ENCODE measurements around the gene FOXG1. TPM values are rescaled to one million over a fixed set of nuclear protein-coding genes. Genes with fewer than 3 reads are reported as not detected.

FOXG1 gene
- total RNA-seq, 3 donors from 2014 or later (not counting 1 experiment from before 2014, with no cell fraction given): not detected

DNA sequence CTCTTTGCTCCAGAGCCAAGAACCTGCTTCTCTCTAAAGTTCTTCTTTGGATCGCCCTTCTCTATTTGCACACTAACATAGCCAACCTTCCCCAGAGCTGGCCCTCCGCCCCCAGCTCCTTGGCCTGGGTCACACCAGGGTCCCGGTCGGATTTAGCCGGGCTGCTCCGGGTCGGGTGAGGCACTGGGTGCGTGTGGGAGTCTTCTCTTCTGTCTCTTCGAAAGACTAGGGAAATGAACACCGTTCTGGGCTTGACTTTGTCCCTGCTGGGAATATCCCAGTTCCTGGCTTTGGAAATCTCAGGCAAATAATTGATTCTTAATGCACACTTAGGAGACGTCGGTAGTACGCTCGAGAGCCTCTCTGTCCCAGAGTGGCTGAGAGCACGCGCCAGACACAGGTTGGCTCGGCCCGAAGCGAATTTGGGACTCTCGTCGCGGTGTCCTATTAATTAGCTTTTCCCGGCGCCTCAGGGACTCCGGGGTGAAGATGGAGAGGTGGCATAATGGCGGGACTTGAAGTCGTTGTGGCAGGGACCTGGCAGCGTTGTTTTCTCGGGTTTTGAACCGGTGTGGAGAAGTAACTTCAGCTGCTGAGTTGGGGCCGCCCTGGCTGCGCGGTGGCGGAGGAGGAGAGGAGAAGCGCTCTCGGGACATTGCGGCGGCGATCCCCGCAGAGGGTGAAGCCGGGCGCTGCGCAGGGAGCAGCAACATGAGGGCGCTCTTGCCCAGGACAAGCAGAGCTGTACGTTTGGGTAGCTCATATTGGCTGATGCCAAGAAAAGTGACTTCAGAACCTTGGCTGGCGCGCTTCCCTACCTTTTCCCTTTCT is 7.5 kb downstream of the FOXG1 start:
- H3K4me1 ChIP-seq (ENCODE audit: control insufficient read depth, insufficient read depth, low read length): no peaks in the 10 kb centered on the region
- WGBS (ENCODE audit: insufficient coverage): 10% methylated on average over 47 of the region's 47 CpGs
- H3K9me3 Mint-ChIP-seq: peaks cover 5 to 9% of the 10 kb centered on the region in 2 donors
- no peak overlapping the region for H3K27ac Mint-ChIP-seq
- intact Hi-C loops (cut with micrococcal nuclease): no loop called here
- no peak for ATAC-seq
- peaks cover 23% of the 10 kb centered on the region for H3K27me3 ChIP-seq (ENCODE audit: control insufficient read depth, insufficient read depth, low read length)
- DNase-seq: no peak
- no peaks in the 10 kb centered on the region for H3K36me3 ChIP-seq (ENCODE audit: control insufficient read depth, insufficient read depth, low read length)
- H3K27ac ChIP-seq (ENCODE audit: low read length): no peak overlapping the region
- H3K9me3 ChIP-seq (ENCODE audit: control insufficient read depth, insufficient read depth, low read length): peaks cover 6% of the 10 kb centered on the region
- H3K4me3 Mint-ChIP-seq: no peak overlapping the region
- H3K27me3 Mint-ChIP-seq (ENCODE audit: low read depth in 2 of 2): peaks cover 36 to 56% of the 10 kb centered on the region in 2 donors
- no peaks in the 10 kb centered on the region for H3K4me1 Mint-ChIP-seq
- peaks cover 33% of the 10 kb centered on the region for H3K36me3 Mint-ChIP-seq
- H3K4me3 ChIP-seq (ENCODE audit: low read length): no peak overlapping the region
- TF ChIP-seq, protein P1, sequence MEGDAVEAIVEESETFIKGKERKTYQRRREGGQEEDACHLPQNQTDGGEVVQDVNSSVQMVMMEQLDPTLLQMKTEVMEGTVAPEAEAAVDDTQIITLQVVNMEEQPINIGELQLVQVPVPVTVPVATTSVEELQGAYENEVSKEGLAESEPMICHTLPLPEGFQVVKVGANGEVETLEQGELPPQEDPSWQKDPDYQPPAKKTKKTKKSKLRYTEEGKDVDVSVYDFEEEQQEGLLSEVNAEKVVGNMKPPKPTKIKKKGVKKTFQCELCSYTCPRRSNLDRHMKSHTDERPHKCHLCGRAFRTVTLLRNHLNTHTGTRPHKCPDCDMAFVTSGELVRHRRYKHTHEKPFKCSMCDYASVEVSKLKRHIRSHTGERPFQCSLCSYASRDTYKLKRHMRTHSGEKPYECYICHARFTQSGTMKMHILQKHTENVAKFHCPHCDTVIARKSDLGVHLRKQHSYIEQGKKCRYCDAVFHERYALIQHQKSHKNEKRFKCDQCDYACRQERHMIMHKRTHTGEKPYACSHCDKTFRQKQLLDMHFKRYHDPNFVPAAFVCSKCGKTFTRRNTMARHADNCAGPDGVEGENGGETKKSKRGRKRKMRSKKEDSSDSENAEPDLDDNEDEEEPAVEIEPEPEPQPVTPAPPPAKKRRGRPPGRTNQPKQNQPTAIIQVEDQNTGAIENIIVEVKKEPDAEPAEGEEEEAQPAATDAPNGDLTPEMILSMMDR (IDR thresholded peaks at IDR 0.05): no peak

DNA sequence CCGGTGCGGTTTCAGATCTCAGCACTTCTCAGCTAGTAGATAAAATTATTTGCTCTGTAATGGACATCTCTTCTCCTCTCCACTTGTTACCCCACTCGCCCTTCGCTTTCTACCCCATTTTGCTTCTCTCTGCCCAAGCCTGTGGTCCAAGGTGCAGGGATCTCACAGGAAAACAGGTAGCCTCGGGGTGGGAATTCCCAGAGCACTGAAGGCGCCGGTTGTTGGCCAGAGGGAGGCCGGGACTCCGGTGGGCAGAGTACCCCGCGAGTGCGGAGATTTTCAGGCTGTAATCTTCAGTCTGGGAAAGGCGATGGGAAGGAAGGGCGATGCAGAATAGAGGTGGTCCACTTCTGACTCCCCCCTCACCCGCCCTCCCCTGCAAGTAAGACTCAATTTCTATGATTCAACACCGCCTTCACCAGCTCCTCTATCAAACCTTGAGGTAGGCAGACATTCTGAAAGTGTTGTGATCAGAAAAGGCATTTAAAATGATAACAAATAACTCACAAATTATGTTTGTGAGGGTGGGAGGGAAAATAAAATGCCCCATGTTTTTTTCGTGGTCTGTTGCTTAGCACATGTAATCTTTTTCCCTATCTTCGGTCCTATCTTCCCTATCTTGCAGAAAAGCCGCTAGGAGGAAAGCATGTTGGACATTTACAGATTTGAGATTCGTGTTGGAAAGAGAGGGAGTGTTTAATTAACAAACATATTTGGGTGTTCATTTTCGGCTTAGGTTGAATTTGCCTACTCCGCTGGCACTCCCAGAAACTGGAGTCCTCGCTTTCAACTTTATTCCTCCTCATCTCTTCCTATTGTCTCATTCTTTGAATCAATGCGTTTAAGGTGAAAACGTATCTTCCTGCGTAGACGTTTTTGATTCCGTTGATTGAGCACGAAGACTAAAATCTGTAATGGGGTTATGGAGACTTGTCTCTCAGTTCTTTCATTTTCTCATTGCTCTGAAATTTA is 8.5 kb downstream of the FOXG1 start:
- Mint-ChIP-seq H3K27ac (no peak overlapping the region), H3K9me3 (peaks cover 5 to 9% of the 10 kb centered on the region in 2 donors), H3K27me3 (ENCODE audit: low read depth in 2 of 2) (peaks cover 36 to 54% of the 10 kb centered on the region in 2 donors), H3K36me3 (peaks cover 33% of the 10 kb centered on the region), H3K4me1 (no peaks in the 10 kb centered on the region), H3K4me3 (no peak overlapping the region)
- DNase-seq (no peak), ATAC-seq (no peak)
- Histone ChIP-seq H3K9me3 (ENCODE audit: control insufficient read depth, insufficient read depth, low read length) (peaks cover 6% of the 10 kb centered on the region), H3K36me3 (ENCODE audit: control insufficient read depth, insufficient read depth, low read length) (no peaks in the 10 kb centered on the region), H3K27ac (ENCODE audit: low read length) (no peak overlapping the region), H3K27me3 (ENCODE audit: control insufficient read depth, insufficient read depth, low read length) (peaks cover 19% of the 10 kb centered on the region), H3K4me1 (ENCODE audit: control insufficient read depth, insufficient read depth, low read length) (no peaks in the 10 kb centered on the region), H3K4me3 (ENCODE audit: low read length) (no peak overlapping the region)
- 14% methylated on average over 19 of the region's 29 CpGs for WGBS (ENCODE audit: insufficient coverage)
- TF ChIP-seq, protein P1 (IDR thresholded peaks at IDR 0.05): no peak
- intact Hi-C loops (cut with micrococcal nuclease): no loop called here

DNA sequence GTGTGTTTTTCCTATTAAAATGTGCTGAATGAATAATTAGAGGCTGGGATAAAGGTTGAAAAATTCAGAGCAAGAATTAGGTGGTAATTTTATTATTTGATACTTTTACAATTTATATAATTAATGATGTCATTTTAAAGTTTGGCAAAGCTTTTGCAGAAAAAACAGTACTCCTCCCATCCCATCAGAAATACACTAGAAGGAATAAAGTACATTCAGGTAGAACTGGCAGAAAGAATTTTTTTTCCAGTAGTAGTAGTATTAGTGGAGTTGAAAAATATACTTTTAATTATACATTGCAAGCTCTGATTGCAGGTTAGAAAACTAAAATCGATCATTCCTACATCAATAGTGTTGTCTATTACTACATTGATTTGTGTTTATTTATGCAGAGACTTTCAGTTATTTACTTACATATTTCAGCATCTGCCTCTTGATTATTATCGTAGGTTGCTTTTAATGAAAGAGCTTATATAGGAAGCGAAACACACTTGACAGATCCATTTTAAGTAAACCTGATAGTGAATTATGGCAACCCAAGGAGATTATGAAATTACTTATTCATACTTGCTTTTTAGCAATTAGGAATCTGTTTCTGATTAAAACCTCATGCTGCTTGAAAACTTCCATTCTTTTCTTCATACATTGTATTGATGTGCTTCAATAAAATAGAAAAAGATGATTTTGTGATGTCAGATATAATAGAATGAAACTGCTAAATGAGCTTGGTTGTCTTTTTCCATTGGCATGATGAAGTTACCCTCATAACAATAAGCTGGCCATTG is 10.1 kb downstream of the FOXG1 start:
- Histone ChIP-seq H3K4me1 (ENCODE audit: control insufficient read depth, insufficient read depth, low read length) (no peaks in the 10 kb centered on the region), H3K4me3 (ENCODE audit: low read length) (no peak overlapping the region), H3K36me3 (ENCODE audit: control insufficient read depth, insufficient read depth, low read length) (no peaks in the 10 kb centered on the region), H3K27me3 (ENCODE audit: control insufficient read depth, insufficient read depth, low read length) (peaks cover 19% of the 10 kb centered on the region), H3K9me3 (ENCODE audit: control insufficient read depth, insufficient read depth, low read length) (peaks cover 6% of the 10 kb centered on the region), H3K27ac (ENCODE audit: low read length) (no peak overlapping the region)
- no peaks in the 10 kb centered on the region for H3K4me1 Mint-ChIP-seq
- H3K9me3 Mint-ChIP-seq: peaks cover 3 to 10% of the 10 kb centered on the region in 2 donors
- DNase-seq: no peak
- intact Hi-C loops (cut with micrococcal nuclease): no loop called here
- no peak for ATAC-seq
- TF ChIP-seq, protein P1 (IDR thresholded peaks at IDR 0.05): no peak
- peaks cover 34 to 41% of the 10 kb centered on the region in 2 donors for H3K27me3 Mint-ChIP-seq (ENCODE audit: low read depth in 2 of 2)
- H3K4me3 Mint-ChIP-seq: no peak overlapping the region
- H3K27ac Mint-ChIP-seq: no peak overlapping the region
- no CpG with 5 or more reads among the region's 3 CpGs for WGBS (ENCODE audit: insufficient coverage)
- peaks cover 22% of the 10 kb centered on the region for H3K36me3 Mint-ChIP-seq

Measured in natural killer cell (primary cell).